Measurements from ENCODE around the gene HEXIM2. TPM values are rescaled to one million over a fixed set of nuclear protein-coding genes. Genes with fewer than 3 reads are reported as not detected.
A peak's percentile ranks its signal among the peaks of the same experiment; 100 is the strongest.

The HEXIM2 gene
- total and polyA plus RNA-seq, 7 donors: 1.8 to 14.7 (median 7.8) TPM

- H3K4me3 ChIP-seq: peak overlapping the region; percentile 80 to 99 (median 84)
- peak; percentile 64 for DNase-seq
- no peak for TF ChIP-seq EP300 (IDR thresholded peaks at IDR 0.05)
- no peak for TF ChIP-seq POLR2AphosphoS5 (IDR thresholded peaks at IDR 0.05)
- TF ChIP-seq POLR2A (IDR thresholded peaks at IDR 0.05): no peak
- no peak for TF ChIP-seq CTCF (IDR thresholded peaks at IDR 0.05)
- 72 to 85% methylated on average over 17 of the region's 17 CpGs for WGBS, 2 donors
- intact Hi-C loops (cut with DNase I): loop anchor here (2.0 to 5.0 kb wide), 3 partner anchors 32 to 209 kb away; no protein-coding TSS in a partner anchor
- H3K36me3 ChIP-seq: no peaks in the 10 kb centered on the region
- H3K4me1 ChIP-seq: peaks cover 0 to 65% (median 55%) of the 10 kb centered on the region in 4 donors
- peak overlapping the region; percentile 97 to 100 (median 100) for H3K27ac ChIP-seq
- H3K9me3 ChIP-seq: no peaks in the 10 kb centered on the region
- no peaks in the 10 kb centered on the region for H3K27me3 ChIP-seq
These were observed 30.7 kb upstream of the HEXIM2 start for GRCh38 chr17:45130681-45131615.

DNA sequence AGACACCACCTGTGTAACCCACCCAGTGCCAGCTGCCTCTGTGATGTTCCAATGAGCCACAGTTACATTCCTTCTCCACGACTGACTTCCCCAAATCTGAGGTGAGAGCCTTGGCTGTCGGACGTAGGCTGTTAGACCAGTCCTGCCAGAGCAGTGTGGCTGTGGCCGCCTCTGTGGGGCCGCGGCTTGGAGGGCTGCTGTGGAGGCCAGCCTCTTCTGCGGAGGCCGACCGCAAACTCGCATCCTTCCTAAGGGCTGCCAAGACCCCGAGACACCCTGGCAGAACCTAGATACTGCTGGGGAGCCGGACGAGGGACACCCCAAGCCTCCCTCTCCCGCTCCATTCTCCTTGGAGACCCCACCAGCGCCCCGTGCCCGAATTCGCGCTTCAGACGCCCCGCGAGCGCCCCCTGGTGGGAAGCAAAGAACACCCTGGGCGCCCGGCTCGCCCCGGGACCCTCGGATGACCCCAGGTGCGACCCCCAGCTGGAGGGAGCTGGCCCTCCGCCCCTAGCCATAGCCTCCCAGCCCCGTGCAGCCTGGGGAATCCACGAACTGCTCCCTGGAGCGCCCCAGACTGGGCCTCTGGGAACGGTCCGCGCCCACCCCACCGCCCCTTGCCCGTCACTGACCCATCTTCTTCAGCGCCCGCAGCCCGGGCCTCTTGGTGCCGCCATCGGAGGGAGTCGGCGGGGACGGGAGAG lies 29.9 kb upstream of the HEXIM2 start:
- TF ChIP-seq EP300 (IDR thresholded peaks at IDR 0.05): no peak
- peak; percentile 87 to 98 (median 95) for TF ChIP-seq CTCF (IDR thresholded peaks at IDR 0.05)
- intact Hi-C loops (cut with DNase I): loop anchor here (2.0 to 5.0 kb wide), 5 partner anchors 17 to 231 kb away; partner anchors contain the start of gene HEXIM1
- no peaks in the 10 kb centered on the region for H3K9me3 ChIP-seq
- H3K27ac ChIP-seq: peak overlapping the region; percentile 97 to 100 (median 100)
- H3K27me3 ChIP-seq: no peaks in the 10 kb centered on the region
- H3K36me3 ChIP-seq: no peaks in the 10 kb centered on the region
- peak; percentile 79 for DNase-seq
- peaks cover 0 to 67% (median 61%) of the 10 kb centered on the region in 4 donors for H3K4me1 ChIP-seq
- WGBS, 2 donors: 7 to 9% methylated on average over 46 of the region's 46 CpGs
- H3K4me3 ChIP-seq: peak overlapping the region; percentile 80 to 99 (median 84)

DNA sequence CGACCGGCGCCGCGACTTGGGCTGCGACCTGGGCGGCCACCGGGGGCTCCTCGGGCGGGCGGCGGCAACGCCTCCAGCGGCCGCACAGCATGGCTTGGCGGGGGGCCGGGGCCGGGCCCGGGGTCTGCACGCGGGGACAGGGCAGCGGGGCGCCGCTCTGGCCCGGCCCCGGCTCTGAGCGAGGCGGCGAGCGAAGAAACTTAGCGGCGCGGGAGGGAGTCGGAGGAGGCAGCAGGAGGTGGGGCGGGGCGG lies 29.4 kb upstream of the HEXIM2 start, which contains the start of gene PLCD3:
TSS of gene PLCD3 (minus strand) at position 196 of the 252 bp plus-strand sequence. CDS start at position 91, 105 bp downstream.
- H3K4me3 ChIP-seq: peak within 1 kb of the TSS; percentile 80 to 99 (median 84)
- H3K4me1 ChIP-seq: peaks cover 0 to 67% (median 60%) of the 10 kb centered on the region in 4 donors
- no peak for DNase-seq

DNA sequence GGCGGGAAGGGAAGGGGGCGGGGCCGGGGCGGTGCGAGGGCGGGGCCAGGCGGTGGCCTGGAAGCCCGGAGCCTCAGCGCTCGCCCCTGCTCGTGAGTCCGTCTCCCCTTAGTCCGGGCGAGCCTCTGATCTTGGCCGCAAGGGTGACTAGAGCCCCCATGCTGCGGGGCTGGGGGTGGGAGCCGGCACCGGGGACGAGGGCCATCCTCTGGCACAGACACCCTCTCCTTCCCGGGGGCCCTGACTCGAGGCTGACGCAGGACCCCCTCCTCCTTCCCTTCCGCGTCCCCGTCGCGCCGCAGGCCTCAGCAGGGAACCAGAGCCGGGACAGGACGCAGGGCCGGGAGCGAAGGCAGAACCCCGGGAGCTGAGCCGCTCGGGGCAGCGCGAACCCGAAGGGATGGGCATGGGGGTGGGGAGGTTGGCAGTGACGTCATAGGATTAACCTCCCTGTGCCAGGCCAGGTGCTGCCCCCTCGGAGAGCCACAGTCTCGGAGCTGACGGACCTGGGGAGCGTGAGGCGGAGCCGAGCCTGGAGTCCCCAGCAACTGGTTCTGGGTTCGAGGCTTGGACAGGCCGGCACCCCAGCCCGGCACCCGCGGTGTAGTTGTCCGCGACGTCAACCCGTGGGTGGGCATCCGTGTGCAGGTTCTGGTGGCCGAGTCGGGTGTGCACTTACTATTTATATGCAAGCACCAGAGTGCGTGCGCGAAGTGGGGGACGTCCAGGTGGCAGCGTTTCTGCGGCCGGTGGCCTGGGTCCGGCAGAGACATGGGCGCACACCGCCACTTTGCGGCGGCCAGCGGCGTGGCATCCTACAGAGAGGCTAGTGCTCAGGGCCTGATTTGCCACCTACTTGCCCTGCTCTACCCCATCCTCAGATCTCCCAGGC lies 28.9 kb upstream of the HEXIM2 start:
- no peak for TF ChIP-seq EP300 (IDR thresholded peaks at IDR 0.05)
- TF ChIP-seq POLR2AphosphoS5 (IDR thresholded peaks at IDR 0.05): peak; percentile 92 to 96 (median 94)
- TF ChIP-seq CTCF (IDR thresholded peaks at IDR 0.05): peak; percentile 85 to 92 (median 90)
- peak; percentile 44 to 55 for TF ChIP-seq POLR2A (IDR thresholded peaks at IDR 0.05)
- H3K4me1 ChIP-seq: peaks cover 0 to 64% (median 54%) of the 10 kb centered on the region in 4 donors
- H3K36me3 ChIP-seq: peaks cover 0 to 4% (median 0%) of the 10 kb centered on the region in 4 donors
- no peaks in the 10 kb centered on the region for H3K9me3 ChIP-seq
- intact Hi-C loops (cut with DNase I): loop anchor here (2.0 to 5.0 kb wide), 3 partner anchors 16 to 232 kb away; partner anchors contain the start of gene HEXIM1
- peak; percentile 94 for DNase-seq
- peak overlapping the region; percentile 80 to 99 (median 84) for H3K4me3 ChIP-seq
- peak overlapping the region; percentile 97 to 100 (median 100) for H3K27ac ChIP-seq
- no peaks in the 10 kb centered on the region for H3K27me3 ChIP-seq
- 1% methylated on average over 71 of the region's 71 CpGs for WGBS, 2 donors

More for the DNA sequence above, 29.4 kb upstream of the HEXIM2 start, which contains the start of gene PLCD3:
- Histone ChIP-seq H3K36me3 (no peaks in the 10 kb centered on the region), H3K9me3 (no peaks in the 10 kb centered on the region), H3K27me3 (no peaks in the 10 kb centered on the region), H3K27ac (peak within 1 kb of the TSS; percentile 97 to 100 (median 100))
- no peak for TF ChIP-seq EP300 (IDR thresholded peaks at IDR 0.05)
- WGBS, 2 donors: 1% methylated on average over 36 of the region's 36 CpGs
- intact Hi-C loops (cut with DNase I): loop anchor here (2.0 to 5.0 kb wide), 3 partner anchors 17 to 231 kb away; partner anchors contain the start of gene HEXIM1
